Neural progenitor cell (in vitro differentiated cells): ENCODE results near the gene RABGAP1. TPM values are rescaled to one million over a fixed set of nuclear protein-coding genes. Genes with fewer than 3 reads are reported as not detected.

Source experiments
- DNase-seq: peaks from one replicate; pipeline ENCODE4 v3.0.0-alpha.2; 2016; ENCODE audit warnings: low spot score
- H2AFZ ChIP-seq: fragments of 200-600 bp; sonication (generic); replicated peaks from 2 replicates; pipeline ENCODE4 v1.6.1; 2016; ENCODE audit warnings: antibody characterized with exemption
- H3F3A ChIP-seq: fragments of 200-600 bp; sonication (generic); 2 replicates; pipeline ENCODE4 v1.6.1; 2016; ENCODE audit warnings: antibody characterized with exemption, low read depth
- H3K27ac ChIP-seq: fragments of 200-600 bp; sonication (generic); 2 replicates; pipeline ENCODE4 v1.5.1; 2016; ENCODE audit warnings: mild to moderate bottlenecking
- H3K27me3 ChIP-seq: fragments of 200-600 bp; sonication (generic); 2 replicates; pipeline ENCODE4 v1.6.1; 2016; ENCODE audit warnings: mild to moderate bottlenecking, moderate library complexity
- H3K36me3 ChIP-seq: fragments of 200-600 bp; sonication (generic); 2 replicates; pipeline ENCODE4 v1.5.1; 2016
- H3K4me1 ChIP-seq: fragments of 200-600 bp; sonication (generic); 2 replicates; pipeline ENCODE4 v1.6.1; 2016; ENCODE audit warnings: mixed run types
- H3K4me2 ChIP-seq: fragments of 200-600 bp; sonication (generic); 2 replicates; pipeline ENCODE4 v1.6.1; 2016
- H3K4me3 ChIP-seq: fragments of 200-600 bp; sonication (generic); 2 replicates; pipeline ENCODE4 v1.5.1; 2016
- H3K79me2 ChIP-seq: fragments of 200-600 bp; sonication (generic); 2 replicates; pipeline ENCODE4 v1.6.1; 2016; ENCODE audit warnings: low read depth
- H3K9ac ChIP-seq: fragments of 200-600 bp; sonication (generic); 2 replicates; pipeline ENCODE4 v1.6.1; 2016
- H3K9me3 ChIP-seq: fragments of 200-600 bp; sonication (generic); 2 replicates; pipeline ENCODE4 v1.5.1; 2016; ENCODE audit warnings: low read depth
- H4K20me1 ChIP-seq: fragments of 200-600 bp; sonication (generic); 2 replicates; pipeline ENCODE4 v1.6.1; 2016; ENCODE audit warnings: low read depth
- H3K27ac Mint-ChIP-seq: 3 replicates; pipeline ENCODE4 v1.8.0; 2021; ENCODE audit warnings: mixed read lengths
- H3K27me3 Mint-ChIP-seq: 2 replicates; pipeline ENCODE4 v1.8.0; 2022; ENCODE audit warnings: low read depth, mild to moderate bottlenecking, inconsistent platforms, moderate library complexity, mixed read lengths; ENCODE audit not compliant: insufficient read depth
- H3K36me3 Mint-ChIP-seq: 3 replicates; pipeline ENCODE4 v1.8.0; 2021; ENCODE audit warnings: mixed read lengths
- H3K4me1 Mint-ChIP-seq: 3 replicates; pipeline ENCODE4 v1.8.0; 2021; ENCODE audit warnings: mixed read lengths
- H3K4me3 Mint-ChIP-seq: 3 replicates; pipeline ENCODE4 v1.8.0; 2021; ENCODE audit warnings: mild to moderate bottlenecking, moderate library complexity, mixed read lengths
- H3K9me3 Mint-ChIP-seq: 3 replicates; pipeline ENCODE4 v1.8.0; 2020; ENCODE audit warnings: mixed read lengths
- CTCF ChIP-seq: fragments of 200-600 bp; sonication (generic); IDR thresholded peaks from 2 replicates; pipeline ENCODE4 v1.5.1; 2017; ENCODE audit warnings: antibody characterized with exemption, mild to moderate bottlenecking
- EZH2 ChIP-seq: fragments of 200-600 bp; sonication (generic); IDR thresholded peaks from 2 replicates; pipeline ENCODE4 v1.6.1; 2017; ENCODE audit warnings: antibody characterized with exemption, mild to moderate bottlenecking, moderate library complexity
- EZH2phosphoT487 ChIP-seq: fragments of 200-600 bp; sonication (generic); IDR thresholded peaks from 2 replicates; pipeline ENCODE4 v1.6.1; 2017; ENCODE audit warnings: antibody characterized with exemption
- total RNA-seq: library from RNA; depleted of rRNA; stranded (reverse); fragments of >200 nt; gene quantifications from 2 replicates; pipeline ENCODE4 v1.2.3, GENCODE V29; 2015; ENCODE audit warnings: low replicate concordance

RABGAP1 gene
- total RNA-seq, 1 donor from 2014 or later, result 55.2 TPM

- no peaks in the 10 kb centered on the region for H3K9me3 ChIP-seq
- no peak overlapping the region for H3K4me3 Mint-ChIP-seq
- no peak overlapping the region for H3K27ac ChIP-seq
- no peak overlapping the region for H3K27ac Mint-ChIP-seq
- peaks cover 5% of the 10 kb centered on the region for H3F3A ChIP-seq
- no peak overlapping the region for H3K4me3 ChIP-seq
- peaks cover 9% of the 10 kb centered on the region for H3K36me3 Mint-ChIP-seq
- no peak overlapping the region for H3K4me2 ChIP-seq
- H3K9me3 Mint-ChIP-seq, result no peaks in the 10 kb centered on the region
- TF ChIP-seq CTCF (no peak), EZH2 (no peak), EZH2phosphoT487 (no peak)
- no peaks in the 10 kb centered on the region for H3K79me2 ChIP-seq
- H2AFZ ChIP-seq, result no peak overlapping the region
- no peak for DNase-seq
- H3K4me1 ChIP-seq, result peaks cover 4% of the 10 kb centered on the region
- peaks cover 6% of the 10 kb centered on the region for H3K4me1 Mint-ChIP-seq
- peaks cover 2% of the 10 kb centered on the region for H3K27me3 Mint-ChIP-seq
- H3K27me3 ChIP-seq, result no peaks in the 10 kb centered on the region
- peaks cover 6% of the 10 kb centered on the region for H3K36me3 ChIP-seq
- H3K9ac ChIP-seq, result no peak overlapping the region
- no peaks in the 10 kb centered on the region for H4K20me1 ChIP-seq
These were observed 87.3 kb downstream of the RABGAP1 start for GRCh38 chr9:123028136-123028535.

- H3K4me1 Mint-ChIP-seq, result peaks cover 15% of the 10 kb centered on the region
- peaks cover 2% of the 10 kb centered on the region for H3K27me3 Mint-ChIP-seq
- Histone ChIP-seq H3K79me2 (no peaks in the 10 kb centered on the region), H3K9me3 (no peaks in the 10 kb centered on the region), H3K4me3 (no peak overlapping the region), H2AFZ (no peak overlapping the region), H3K27ac (no peak overlapping the region), H3K9ac (no peak overlapping the region), H3K4me1 (peaks cover 12% of the 10 kb centered on the region), H3K27me3 (no peaks in the 10 kb centered on the region), H3F3A (peaks cover 6% of the 10 kb centered on the region), H3K4me2 (no peak overlapping the region), H4K20me1 (no peaks in the 10 kb centered on the region), H3K36me3 (peaks cover 6% of the 10 kb centered on the region)
- H3K4me3 Mint-ChIP-seq, result no peak overlapping the region
- TF ChIP-seq EZH2phosphoT487, result no peak
- no peak for TF ChIP-seq CTCF
- TF ChIP-seq EZH2, result no peak
- H3K27ac Mint-ChIP-seq, result no peak overlapping the region
- H3K36me3 Mint-ChIP-seq, result peaks cover 7% of the 10 kb centered on the region
- DNase-seq, result no peak
- no peaks in the 10 kb centered on the region for H3K9me3 Mint-ChIP-seq
These were observed 88.2 kb downstream of the RABGAP1 start for GRCh38 chr9:123028973-123029372.

GRCh38 chr9:123031963-123032362 lies 91.1 kb downstream of the RABGAP1 start:
- Histone ChIP-seq H3K4me2 (no peak overlapping the region), H3K9me3 (no peaks in the 10 kb centered on the region), H3K9ac (no peak overlapping the region), H3K4me3 (no peak overlapping the region), H3K36me3 (peaks cover 6% of the 10 kb centered on the region), H3K27ac (no peak overlapping the region), H2AFZ (no peak overlapping the region), H3K79me2 (no peaks in the 10 kb centered on the region), H3F3A (peaks cover 6% of the 10 kb centered on the region), H3K27me3 (no peaks in the 10 kb centered on the region), H3K4me1 (peaks cover 13% of the 10 kb centered on the region), H4K20me1 (no peaks in the 10 kb centered on the region)
- Mint-ChIP-seq H3K4me3 (no peak overlapping the region), H3K9me3 (no peaks in the 10 kb centered on the region), H3K27me3 (peaks cover 2% of the 10 kb centered on the region), H3K27ac (no peak overlapping the region), H3K4me1 (peaks cover 20% of the 10 kb centered on the region), H3K36me3 (peaks cover 10% of the 10 kb centered on the region)
- TF ChIP-seq EZH2 (no peak), EZH2phosphoT487 (no peak), CTCF (no peak)
- DNase-seq, result no peak
